Neural cell (in vitro differentiated cells): ENCODE data around the gene SARS2. TPM values are rescaled to one million over a fixed set of nuclear protein-coding genes. Genes with fewer than 3 reads are reported as not detected.

Experiments used
- H2AFZ ChIP-seq: fragments of 200-600, 300-800 bp; sonication (generic), shearing (Covaris generic); 2 replicates; pipeline ENCODE4 v1.6.0; 2014; ENCODE audit warnings: low read depth, mild to moderate bottlenecking, antibody characterized with exemption, low read length, moderate library complexity
- H3F3A ChIP-seq: fragments of 200-600 bp; shearing (Covaris generic); 2 replicates; pipeline ENCODE4 v1.6.1; 2016; ENCODE audit warnings: mild to moderate bottlenecking, moderate library complexity, mixed read lengths, antibody characterized with exemption, low read length; ENCODE audit not compliant: insufficient read depth, poor library complexity, severe bottlenecking
- H3K27ac ChIP-seq: fragments of 200-600, 300-800 bp; sonication (generic), shearing (Covaris generic); 2 replicates; pipeline ENCODE4 v1.5.1; 2014; ENCODE audit warnings: mild to moderate bottlenecking, low read length, moderate library complexity
- H3K27me3 ChIP-seq: fragments of 300-800, 200-600 bp; sonication (generic), shearing (Covaris generic); 2 replicates; pipeline ENCODE4 v1.6.0; 2014; ENCODE audit warnings: mild to moderate bottlenecking, low read depth, low read length, moderate library complexity; ENCODE audit not compliant: insufficient read depth
- H3K36me3 ChIP-seq: fragments of 300-800, 200-600 bp; sonication (generic), shearing (Covaris generic); 2 replicates; pipeline ENCODE4 v1.5.1; 2014; ENCODE audit warnings: mild to moderate bottlenecking, antibody characterized with exemption, low read length, moderate library complexity; ENCODE audit not compliant: insufficient read depth
- H3K4me2 ChIP-seq: fragments of 300-800, 200-600 bp; sonication (generic), shearing (Covaris generic); 2 replicates; pipeline ENCODE4 v1.6.0; 2014; ENCODE audit warnings: mild to moderate bottlenecking, low read length
- H3K4me3 ChIP-seq: fragments of 300-800, 200-600 bp; sonication (generic), shearing (Covaris generic); 2 replicates; pipeline ENCODE4 v1.5.1; 2014; ENCODE audit warnings: mild to moderate bottlenecking, low read length, moderate library complexity
- H3K79me2 ChIP-seq: fragments of 200-600 bp; shearing (Covaris generic); replicated peaks from 2 replicates; pipeline ENCODE4 v1.6.0; 2014; ENCODE audit warnings: mild to moderate bottlenecking, low read length, moderate library complexity; ENCODE audit not compliant: insufficient read depth
- H3K9ac ChIP-seq: fragments of 300-800, 200-600 bp; sonication (generic), shearing (Covaris generic); 2 replicates; pipeline ENCODE4 v1.6.1; 2016; ENCODE audit warnings: mild to moderate bottlenecking, low read length, mixed read lengths
- H3K9me2 ChIP-seq: fragments of 200-600 bp; shearing (Covaris generic); 2 replicates; pipeline ENCODE4 v1.6.1; 2016; ENCODE audit warnings: mild to moderate bottlenecking, low read length, mixed read lengths; ENCODE audit not compliant: insufficient read depth
- H3K9me3 ChIP-seq: fragments of 200-600, 300-800 bp; sonication (generic), shearing (Covaris generic); 2 replicates; pipeline ENCODE4 v1.6.1; 2016; ENCODE audit warnings: mild to moderate bottlenecking, mixed run types, low read length, moderate library complexity, mixed read lengths
- H4K20me1 ChIP-seq: fragments of 200-600 bp; shearing (Covaris generic); 2 replicates; pipeline ENCODE4 v1.6.1; 2016; ENCODE audit warnings: mild to moderate bottlenecking, mixed run types; ENCODE audit not compliant: insufficient read depth
- EP300 ChIP-seq: fragments of 450-650 bp; conservative IDR thresholded peaks from 2 replicates; pipeline ENCODE4 v1.6.1; 2014; ENCODE audit warnings: antibody characterized with exemption, mild to moderate bottlenecking, moderate library complexity; ENCODE audit not compliant: poor library complexity, severe bottlenecking
- EZH2 ChIP-seq: fragments of 200-600, 300-800 bp; shearing (Covaris generic), sonication (generic); IDR thresholded peaks from 2 replicates; pipeline ENCODE4 v1.6.1; 2014; ENCODE audit warnings: antibody characterized with exemption, low read length, borderline replicate concordance, mild to moderate bottlenecking; ENCODE audit not compliant: insufficient read depth, poor library complexity, severe bottlenecking
- MXI1 ChIP-seq: fragments of 450-650 bp; conservative IDR thresholded peaks from 2 replicates; pipeline ENCODE4 v1.6.1; 2014; ENCODE audit warnings: antibody characterized with exemption, mild to moderate bottlenecking; ENCODE audit not compliant: poor library complexity, severe bottlenecking
- POLR2AphosphoS5 ChIP-seq: IDR thresholded peaks from 2 replicates; pipeline ENCODE4 v1.6.1; 2012
- RAD21 ChIP-seq: fragments of 450-650 bp; conservative IDR thresholded peaks from 2 replicates; pipeline ENCODE4 v1.6.1; 2014; ENCODE audit warnings: antibody characterized with exemption, mild to moderate bottlenecking, moderate library complexity
- SMC3 ChIP-seq: fragments of 450-650 bp; conservative IDR thresholded peaks from 2 replicates; pipeline ENCODE4 v1.6.1; 2014; ENCODE audit warnings: antibody characterized with exemption, mild to moderate bottlenecking, moderate library complexity; ENCODE audit not compliant: poor library complexity
- TAF1 ChIP-seq: IDR thresholded peaks from 2 replicates; pipeline ENCODE4 v1.6.1; 2012; ENCODE audit warnings: low read depth
- polyA plus RNA-seq: library from polyadenylated mRNA; depleted of rRNA; stranded (reverse); fragments of >200 nt; gene quantifications from 2 replicates; pipeline ENCODE4 v1.2.3, GENCODE V29; 2014
- TF ChIP-seq, protein P1 (sequence below): IDR thresholded peaks from 2 replicates; pipeline ENCODE4 v1.6.1; 2012; ENCODE audit warnings: borderline replicate concordance
- TF ChIP-seq, protein P2 (sequence below): fragments of 450-650 bp; IDR thresholded peaks from 2 replicates; pipeline ENCODE4 v1.5.1; 2014; ENCODE audit warnings: antibody characterized with exemption, mild to moderate bottlenecking, moderate library complexity; ENCODE audit not compliant: poor library complexity, severe bottlenecking

The SARS2 gene
- polyA plus RNA-seq, 1 donor from 2014 or later: 14.6 TPM

DNA sequence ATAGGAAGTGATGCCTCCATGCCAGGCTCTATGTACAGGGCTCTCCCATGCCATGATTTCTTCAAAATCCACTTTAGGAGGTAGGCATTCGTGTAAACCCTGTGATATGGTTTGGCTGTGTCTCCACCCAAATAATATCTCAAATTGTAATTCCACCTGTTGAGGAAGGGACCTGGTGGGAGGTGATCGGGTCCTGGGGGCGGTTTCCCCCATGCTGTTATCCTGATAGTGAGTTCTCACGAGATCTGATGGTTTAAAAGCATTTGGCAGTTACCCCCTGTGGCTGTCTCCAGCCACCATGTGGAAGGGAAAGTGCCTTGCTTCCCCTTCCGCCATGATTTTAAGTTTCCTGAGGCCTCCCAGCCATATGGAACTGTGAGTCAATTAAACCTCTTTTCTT lies 8.1 kb downstream of the SARS2 start:
- Histone ChIP-seq H3K27ac (no peak overlapping the region), H3K9me3 (no peaks in the 10 kb centered on the region), H3K27me3 (no peaks in the 10 kb centered on the region), H3K9me2 (no peaks in the 10 kb centered on the region), H3K36me3 (no peaks in the 10 kb centered on the region), H3K9ac (no peak overlapping the region), H2AFZ (no peak overlapping the region), H4K20me1 (no peaks in the 10 kb centered on the region), H3K79me2 (no peaks in the 10 kb centered on the region), H3K4me2 (no peak overlapping the region), H3F3A (no peaks in the 10 kb centered on the region), H3K4me3 (no peak overlapping the region)
- TF ChIP-seq MXI1: no peak
- no peak for TF ChIP-seq POLR2AphosphoS5
- no peak for TF ChIP-seq RAD21
- TF ChIP-seq SMC3: no peak
- no peak for TF ChIP-seq TAF1
- TF ChIP-seq, protein P1, sequence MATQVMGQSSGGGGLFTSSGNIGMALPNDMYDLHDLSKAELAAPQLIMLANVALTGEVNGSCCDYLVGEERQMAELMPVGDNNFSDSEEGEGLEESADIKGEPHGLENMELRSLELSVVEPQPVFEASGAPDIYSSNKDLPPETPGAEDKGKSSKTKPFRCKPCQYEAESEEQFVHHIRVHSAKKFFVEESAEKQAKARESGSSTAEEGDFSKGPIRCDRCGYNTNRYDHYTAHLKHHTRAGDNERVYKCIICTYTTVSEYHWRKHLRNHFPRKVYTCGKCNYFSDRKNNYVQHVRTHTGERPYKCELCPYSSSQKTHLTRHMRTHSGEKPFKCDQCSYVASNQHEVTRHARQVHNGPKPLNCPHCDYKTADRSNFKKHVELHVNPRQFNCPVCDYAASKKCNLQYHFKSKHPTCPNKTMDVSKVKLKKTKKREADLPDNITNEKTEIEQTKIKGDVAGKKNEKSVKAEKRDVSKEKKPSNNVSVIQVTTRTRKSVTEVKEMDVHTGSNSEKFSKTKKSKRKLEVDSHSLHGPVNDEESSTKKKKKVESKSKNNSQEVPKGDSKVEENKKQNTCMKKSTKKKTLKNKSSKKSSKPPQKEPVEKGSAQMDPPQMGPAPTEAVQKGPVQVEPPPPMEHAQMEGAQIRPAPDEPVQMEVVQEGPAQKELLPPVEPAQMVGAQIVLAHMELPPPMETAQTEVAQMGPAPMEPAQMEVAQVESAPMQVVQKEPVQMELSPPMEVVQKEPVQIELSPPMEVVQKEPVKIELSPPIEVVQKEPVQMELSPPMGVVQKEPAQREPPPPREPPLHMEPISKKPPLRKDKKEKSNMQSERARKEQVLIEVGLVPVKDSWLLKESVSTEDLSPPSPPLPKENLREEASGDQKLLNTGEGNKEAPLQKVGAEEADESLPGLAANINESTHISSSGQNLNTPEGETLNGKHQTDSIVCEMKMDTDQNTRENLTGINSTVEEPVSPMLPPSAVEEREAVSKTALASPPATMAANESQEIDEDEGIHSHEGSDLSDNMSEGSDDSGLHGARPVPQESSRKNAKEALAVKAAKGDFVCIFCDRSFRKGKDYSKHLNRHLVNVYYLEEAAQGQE: no peak
- TF ChIP-seq, protein P2, sequence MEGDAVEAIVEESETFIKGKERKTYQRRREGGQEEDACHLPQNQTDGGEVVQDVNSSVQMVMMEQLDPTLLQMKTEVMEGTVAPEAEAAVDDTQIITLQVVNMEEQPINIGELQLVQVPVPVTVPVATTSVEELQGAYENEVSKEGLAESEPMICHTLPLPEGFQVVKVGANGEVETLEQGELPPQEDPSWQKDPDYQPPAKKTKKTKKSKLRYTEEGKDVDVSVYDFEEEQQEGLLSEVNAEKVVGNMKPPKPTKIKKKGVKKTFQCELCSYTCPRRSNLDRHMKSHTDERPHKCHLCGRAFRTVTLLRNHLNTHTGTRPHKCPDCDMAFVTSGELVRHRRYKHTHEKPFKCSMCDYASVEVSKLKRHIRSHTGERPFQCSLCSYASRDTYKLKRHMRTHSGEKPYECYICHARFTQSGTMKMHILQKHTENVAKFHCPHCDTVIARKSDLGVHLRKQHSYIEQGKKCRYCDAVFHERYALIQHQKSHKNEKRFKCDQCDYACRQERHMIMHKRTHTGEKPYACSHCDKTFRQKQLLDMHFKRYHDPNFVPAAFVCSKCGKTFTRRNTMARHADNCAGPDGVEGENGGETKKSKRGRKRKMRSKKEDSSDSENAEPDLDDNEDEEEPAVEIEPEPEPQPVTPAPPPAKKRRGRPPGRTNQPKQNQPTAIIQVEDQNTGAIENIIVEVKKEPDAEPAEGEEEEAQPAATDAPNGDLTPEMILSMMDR: no peak
- TF ChIP-seq EZH2: no peak
- no peak for TF ChIP-seq EP300

DNA sequence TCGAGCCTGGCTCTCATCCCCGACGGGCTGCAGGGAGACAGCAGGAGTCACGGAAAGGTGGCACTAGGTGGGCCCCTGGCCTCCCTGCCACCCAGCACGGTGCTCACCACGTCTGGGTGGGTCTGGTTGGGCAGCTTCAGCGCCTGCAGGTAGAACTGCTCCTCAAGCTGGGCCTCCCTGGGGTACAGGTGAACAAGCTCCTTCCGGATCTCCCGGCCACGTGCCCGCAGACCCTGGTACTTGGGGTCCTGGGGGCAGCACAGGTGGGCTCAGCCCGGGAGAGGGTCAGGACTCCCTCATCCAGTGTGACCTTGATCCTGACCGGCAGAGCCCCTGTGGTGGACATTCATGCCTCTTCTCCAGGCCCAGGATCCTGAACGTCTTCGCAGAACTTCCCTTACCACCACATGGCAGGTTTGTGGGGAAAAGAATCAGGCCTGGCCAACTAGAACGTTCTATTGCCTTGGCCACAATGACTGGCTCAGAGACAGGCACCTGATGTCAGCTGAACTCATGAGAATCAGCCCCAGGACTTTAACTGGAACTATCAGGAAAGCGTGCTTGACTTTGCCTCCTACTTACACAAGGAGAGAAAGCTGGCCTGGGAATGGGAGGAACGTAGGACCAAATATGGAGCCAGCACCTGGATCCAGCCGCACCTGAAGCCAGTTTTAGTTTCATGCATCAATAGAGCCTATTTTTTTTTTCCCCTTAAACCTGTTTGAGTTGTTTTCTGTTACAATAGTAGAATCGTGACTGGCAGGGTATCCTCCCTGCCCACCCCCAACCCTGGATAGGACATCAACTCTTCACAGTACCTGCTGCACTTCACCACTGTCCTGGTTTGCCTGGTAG lies 8.9 kb downstream of the SARS2 start:
- H3K9ac ChIP-seq: no peak overlapping the region
- no peaks in the 10 kb centered on the region for H3K9me3 ChIP-seq
- no peak overlapping the region for H3K4me3 ChIP-seq
- no peak overlapping the region for H3K27ac ChIP-seq
- H3K27me3 ChIP-seq: no peaks in the 10 kb centered on the region
- H3K4me2 ChIP-seq: no peak overlapping the region
- no peaks in the 10 kb centered on the region for H3F3A ChIP-seq
- no peaks in the 10 kb centered on the region for H3K36me3 ChIP-seq
- H3K79me2 ChIP-seq: no peaks in the 10 kb centered on the region
- H3K9me2 ChIP-seq: no peaks in the 10 kb centered on the region
- no peaks in the 10 kb centered on the region for H4K20me1 ChIP-seq
- H2AFZ ChIP-seq: no peak overlapping the region
- TF ChIP-seq RAD21: no peak
- no peak for TF ChIP-seq SMC3
- TF ChIP-seq, protein P2: no peak
- no peak for TF ChIP-seq EP300
- no peak for TF ChIP-seq EZH2
- TF ChIP-seq POLR2AphosphoS5: no peak
- TF ChIP-seq, protein P1: no peak
- no peak for TF ChIP-seq MXI1
- no peak for TF ChIP-seq TAF1
